HG03108 (cell line): ENCODE results near the gene C16orf54.
A peak's percentile ranks its signal among the peaks of the same experiment; 100 is the strongest.
"Not testable (repeated sequence)": the region's sequence is repeated elsewhere in the genome, so short reads cannot be mapped to it uniquely, and the experiment has no call there.

Experiments used
- ATAC-seq: cut with Tn5 transposase; IDR thresholded peaks from one replicate; pipeline ENCODE4 v1.9.1; 2021; ENCODE audit warnings: moderate library complexity; ENCODE audit not compliant: unreplicated experiment

C16orf54 gene

GRCh38 chr16:29770250-29770929 is 24.6 kb upstream of the C16orf54 start:
- ATAC-seq, result no peak

GRCh38 chr16:29769507-29769906 is 23.7 kb upstream of the C16orf54 start:
- ATAC-seq, result no peak

DNA sequence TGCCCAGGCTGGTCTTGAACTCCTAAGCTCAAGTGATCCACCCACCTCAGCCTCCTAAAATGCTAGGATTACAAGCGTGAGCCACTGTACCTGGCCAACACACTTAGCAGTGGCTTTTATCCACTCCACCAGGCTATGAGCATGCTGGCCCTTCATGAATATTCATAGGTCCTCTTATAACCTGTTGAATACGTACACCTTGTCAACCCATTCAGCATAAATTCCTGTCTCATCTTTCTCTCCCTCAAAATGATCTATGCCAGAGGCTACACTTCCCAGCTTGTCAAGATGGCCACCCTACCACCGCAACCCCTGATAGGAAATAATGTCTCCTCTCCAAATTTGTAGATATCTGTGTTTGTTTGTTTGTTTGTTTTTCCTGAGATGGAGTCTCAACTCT is 21.3 kb upstream of the C16orf54 start:
- no peak for ATAC-seq

DNA sequence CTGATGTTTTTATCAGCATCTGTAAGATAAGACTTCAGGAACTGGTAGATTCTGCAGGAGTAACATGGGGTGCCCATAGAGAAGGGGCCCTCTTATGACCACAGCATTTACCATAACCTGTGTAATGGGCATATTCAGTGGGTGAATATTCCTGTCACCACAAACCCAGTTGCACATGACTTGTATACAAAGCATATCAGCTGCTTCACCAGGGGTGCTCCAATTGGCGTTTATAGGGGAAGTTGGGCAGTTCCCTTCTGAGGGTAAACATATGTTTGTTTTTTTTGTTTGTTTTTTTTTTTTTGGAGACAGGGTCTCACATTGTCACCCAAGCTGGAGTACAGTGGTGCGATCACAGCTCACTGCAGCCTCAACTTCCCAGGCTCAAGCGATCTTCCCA is 20.8 kb upstream of the C16orf54 start:
- no peak for ATAC-seq

- no peak for ATAC-seq
Measured at GRCh38 chr16:29765167-29766032, 19.6 kb upstream of the C16orf54 start.

DNA sequence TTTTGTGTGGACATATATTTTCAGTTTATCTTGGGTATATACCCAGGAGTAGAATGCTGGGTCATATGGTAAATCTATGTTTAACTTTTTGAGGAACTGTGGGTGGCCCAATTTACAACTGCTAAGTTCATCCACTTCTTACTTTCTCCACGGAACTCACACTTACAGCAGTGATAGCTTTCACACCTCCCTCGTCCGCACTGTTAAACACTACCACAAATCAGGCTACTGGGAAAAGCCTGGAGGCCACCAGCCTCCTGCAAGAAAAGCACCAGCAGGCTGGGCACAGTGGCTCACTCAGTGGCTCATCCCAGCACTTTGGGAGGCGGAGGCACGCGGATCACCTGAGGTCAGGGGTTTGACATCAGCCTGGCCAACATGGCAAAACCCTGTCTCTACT is 17.5 kb upstream of the C16orf54 start:
- ATAC-seq, result no peak

DNA sequence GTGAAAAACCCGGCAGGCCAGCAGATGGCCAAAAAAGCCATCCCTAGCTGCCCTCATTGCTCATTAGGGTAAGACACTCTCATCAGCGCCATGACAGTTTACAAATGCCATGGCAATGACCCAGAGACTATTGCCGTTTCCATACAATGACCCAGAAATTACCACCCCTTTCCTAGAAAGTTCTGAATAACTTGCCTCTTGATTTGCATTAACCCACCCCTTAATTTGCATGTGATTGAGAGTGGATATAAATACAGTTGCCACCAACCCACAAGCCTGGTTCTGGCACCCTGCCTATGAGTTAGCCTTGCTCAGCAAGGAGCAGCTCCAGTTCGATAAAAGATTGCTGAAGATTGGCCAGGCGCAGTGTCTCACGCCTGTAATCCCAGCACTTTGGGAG is 16.1 kb upstream of the C16orf54 start:
- no peak for ATAC-seq

- ATAC-seq, result not testable (repeated sequence)
Measured at GRCh38 chr16:29761280-29761651, 15.5 kb upstream of the C16orf54 start.

DNA sequence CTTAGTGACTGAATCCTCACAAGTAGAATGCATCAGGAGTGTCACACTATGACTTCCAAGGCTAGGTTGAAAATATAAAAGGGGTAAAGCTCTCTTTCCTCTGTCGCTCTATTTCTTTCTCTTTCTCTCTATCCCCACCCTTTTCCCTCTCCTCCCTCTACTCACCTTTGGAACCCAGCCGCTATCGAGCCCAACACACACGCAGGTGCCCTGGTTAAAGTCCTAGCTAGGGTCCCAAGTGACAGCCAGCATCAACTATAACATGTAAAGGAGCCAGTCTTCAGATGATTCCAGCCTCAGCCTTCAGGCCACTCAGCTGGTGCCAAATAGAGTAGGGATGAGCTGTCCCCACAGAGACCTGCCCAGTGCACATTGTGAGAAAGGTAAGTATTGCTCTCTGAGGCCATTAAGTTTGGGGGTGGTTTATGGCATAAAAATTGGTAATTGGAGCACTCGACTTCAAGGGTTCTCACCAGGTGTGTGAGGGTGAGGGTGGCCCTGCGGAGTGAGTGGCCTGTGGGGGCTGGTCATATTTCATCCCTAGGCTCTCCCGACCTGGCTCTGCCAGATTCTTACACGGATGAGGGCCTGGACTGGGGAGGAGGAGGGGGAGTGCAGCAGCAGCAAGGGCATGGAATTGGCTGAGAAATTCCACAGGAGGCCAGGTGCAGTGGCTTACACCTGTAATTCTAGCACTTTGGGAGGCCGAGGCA is 14.9 kb upstream of the C16orf54 start:
- no peak for ATAC-seq

DNA sequence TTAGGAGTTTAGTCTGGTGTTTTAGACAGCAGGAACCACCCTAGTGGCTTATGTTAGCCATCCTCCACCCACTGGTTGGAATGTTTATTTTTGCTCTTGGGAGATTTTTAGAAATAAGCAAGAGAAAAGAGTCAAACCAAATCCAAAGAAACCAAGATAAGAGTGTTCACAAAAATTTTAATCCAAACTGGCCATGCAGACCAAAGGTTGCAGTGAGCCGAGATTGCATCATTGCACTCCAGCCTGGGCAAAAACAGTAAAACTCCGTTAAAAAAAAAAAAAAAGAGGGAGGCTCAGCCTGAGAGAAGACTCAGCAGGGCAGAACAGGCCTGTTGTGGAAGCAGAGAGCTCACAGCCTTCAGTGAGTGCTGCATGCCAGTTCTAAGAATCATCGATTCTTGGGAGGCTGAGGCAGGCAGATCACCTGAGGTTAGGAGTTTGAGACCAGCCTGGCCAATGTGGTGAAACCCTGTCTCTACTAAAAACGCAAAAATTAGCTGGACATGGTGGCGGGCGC is 12.2 kb upstream of the C16orf54 start:
- ATAC-seq, result no peak

DNA sequence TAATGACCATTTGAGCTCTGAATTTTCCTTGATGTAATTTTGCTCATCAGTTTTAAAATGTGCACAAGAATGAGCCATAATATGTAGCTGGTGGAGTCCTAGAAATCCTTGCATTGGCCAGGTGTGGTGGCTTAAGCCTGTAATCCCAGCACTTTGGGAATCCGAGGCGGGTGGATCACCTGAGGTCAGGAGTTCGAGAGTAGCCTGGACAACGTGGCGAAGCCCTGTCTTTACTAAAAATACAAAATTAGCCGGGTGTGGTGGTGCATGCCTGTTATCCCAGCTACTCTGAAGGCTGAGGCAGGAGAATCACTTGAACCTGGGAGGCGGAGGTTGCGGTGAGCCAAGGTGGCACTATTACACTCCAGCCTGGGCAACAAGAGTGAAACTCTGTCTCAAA is 11.3 kb upstream of the C16orf54 start:
- ATAC-seq, result not testable (repeated sequence)

GRCh38 chr16:29756654-29757053 is 10.9 kb upstream of the C16orf54 start:
- ATAC-seq, result no peak

GRCh38 chr16:29753516-29753915 is 7.7 kb upstream of the C16orf54 start:
- no peak for ATAC-seq

GRCh38 chr16:29748760-29749149 is 3.0 kb upstream of the C16orf54 start:
- not testable (repeated sequence) for ATAC-seq

DNA sequence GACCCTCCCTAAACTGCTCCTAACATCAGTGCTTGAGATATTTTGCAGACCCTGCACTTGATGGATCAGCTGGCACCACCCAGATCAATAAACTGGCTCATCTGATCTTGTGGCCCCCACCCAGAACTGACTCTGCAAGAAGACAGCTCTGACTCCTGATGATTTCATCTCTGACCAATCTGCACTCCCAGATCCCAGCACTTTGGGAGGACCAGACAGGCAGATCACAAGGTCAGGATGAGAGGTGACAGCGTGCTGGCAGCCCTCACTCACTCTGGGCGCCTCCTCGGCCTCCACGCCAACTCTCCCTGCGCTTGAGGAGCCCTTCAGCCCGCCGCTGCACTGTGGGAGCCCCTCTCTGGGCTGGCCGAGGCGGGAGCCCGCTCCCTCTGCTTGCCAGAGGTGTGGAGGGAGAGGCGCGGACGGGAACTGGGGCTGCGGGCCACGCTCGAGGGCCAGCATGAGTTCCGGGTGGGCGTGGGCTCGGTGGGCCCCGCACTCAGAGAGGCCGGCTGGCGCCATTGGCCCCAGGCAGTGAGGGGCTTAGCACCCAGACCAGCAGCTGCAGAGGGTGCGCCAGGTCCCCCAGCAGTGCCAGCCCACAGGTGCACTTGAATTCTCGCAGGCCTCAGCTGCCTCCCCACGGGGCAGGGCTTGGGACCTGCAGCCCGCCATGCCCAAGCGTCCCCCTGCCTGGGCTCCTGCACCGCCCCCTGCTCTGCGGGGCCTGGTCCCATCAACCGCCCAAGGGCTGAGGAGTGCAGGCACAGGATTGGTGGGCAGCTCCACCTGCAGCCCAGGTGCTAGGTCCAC is 2.4 kb upstream of the C16orf54 start:
- ATAC-seq, result no peak

GRCh38 chr16:29746518-29746917 is 728 bp upstream of the C16orf54 start:
- ATAC-seq, result not testable (repeated sequence)

DNA sequence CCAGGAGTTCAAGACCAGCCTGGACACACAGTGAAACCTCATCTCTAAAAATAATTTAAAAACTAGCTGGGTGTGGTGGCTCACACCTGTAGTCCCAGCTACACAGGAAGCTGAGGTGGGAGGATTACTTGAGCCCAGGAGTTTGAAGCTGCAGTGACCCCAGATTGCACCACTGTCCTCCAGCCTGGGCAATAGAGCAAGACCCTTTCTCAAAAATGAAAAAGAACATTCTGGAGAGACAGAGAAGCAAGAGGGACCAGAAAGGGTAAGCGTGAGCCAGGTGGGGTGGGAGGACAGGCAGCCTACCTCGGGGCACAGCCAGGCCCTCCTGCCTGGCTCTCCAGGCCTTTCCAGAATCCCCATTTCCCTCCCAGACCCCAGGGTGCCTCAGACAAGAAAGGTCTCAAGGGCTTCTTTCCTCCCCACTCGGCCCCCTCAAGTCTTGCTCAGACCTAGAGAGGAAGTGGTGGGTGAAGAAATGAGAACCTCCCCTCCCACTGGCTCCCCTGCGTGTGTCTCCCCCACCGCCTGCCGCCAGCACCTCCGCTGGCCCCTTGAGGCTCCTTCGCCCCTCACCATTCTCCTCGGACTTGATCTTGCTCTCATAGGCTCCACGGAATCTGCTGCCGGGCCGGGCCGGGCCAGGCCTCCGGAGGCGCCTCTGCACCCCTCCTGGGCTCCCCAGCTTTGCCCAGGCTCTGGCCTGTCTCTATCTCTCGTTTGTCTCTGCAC is 503 bp downstream of the C16orf54 start:
- peak; percentile 23 for ATAC-seq

- no peak for ATAC-seq
Measured at GRCh38 chr16:29744541-29745101, 1.2 kb downstream of the C16orf54 start.

DNA sequence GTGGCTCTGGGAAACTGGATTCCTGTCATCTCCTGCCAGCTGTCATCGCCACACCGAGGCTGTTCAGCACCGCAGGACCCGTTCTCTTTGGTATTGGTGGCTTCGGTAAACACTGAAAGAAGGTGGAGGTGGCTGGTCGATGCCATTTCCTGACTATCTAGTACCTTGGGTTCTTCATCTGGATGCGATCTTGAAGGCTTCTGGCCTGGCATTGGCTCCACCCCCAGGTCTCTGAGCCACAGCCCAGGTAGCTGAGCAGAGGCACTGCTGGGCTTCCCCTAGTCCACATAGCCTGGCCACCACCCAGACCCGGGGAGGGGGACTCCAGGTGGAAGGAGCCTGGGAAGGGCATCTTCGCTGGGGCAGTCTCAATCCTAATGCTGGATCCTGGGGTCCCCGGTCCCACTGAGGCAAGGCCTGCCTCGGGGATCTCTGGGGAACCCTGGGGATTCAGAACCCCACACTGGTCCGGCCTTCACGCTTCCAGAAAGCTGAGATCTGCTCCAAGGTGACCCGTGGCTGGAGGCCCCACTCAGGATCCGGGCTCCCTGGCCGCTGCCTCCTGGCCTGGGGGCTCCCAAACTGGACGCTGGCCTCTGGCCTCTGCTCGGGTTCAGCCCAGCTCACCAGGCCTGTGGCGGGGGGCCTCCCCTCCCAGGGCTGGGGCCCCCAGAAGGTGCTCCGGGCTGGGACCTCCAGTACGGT is 1.8 kb downstream of the C16orf54 start:
- ATAC-seq, result no peak
